Gastroesophageal sphincter (tissue), 4 donors: ENCODE data around the gene ACCSL. TPM values are rescaled to one million over a fixed set of nuclear protein-coding genes. Genes with fewer than 3 reads are reported as not detected.

Experiments
- ATAC-seq: fragments of 150-250 bp; one replicate; pipeline ENCODE4 v1.9.1; 2016; ENCODE audit warnings: mild to moderate bottlenecking, moderate library complexity
- H3K27ac ChIP-seq, 4 donors: fragments of 200-600 bp; sonication (generic) in 3 of 4; 1 replicate in 3 of 4; 2 replicates in 1 of 4; pipeline ENCODE4 v1.5.1; 2016 to 2019
- H3K27me3 ChIP-seq: fragments of 200-600 bp; sonication (generic); one replicate; pipeline ENCODE4 v1.5.1; 2019
- H3K36me3 ChIP-seq, 2 donors: fragments of 200-600 bp; sonication (generic); one replicate each; pipeline ENCODE4 v1.5.1; 2019; ENCODE audit warnings: control low read depth in 1 of 2
- H3K4me1 ChIP-seq, 3 donors: fragments of 200-600 bp; sonication (generic); 1 replicate in 2 of 3; 2 replicates in 1 of 3; pipeline ENCODE4 v1.5.1; 2016 to 2019; ENCODE audit warnings: control low read depth in 2 of 3
- H3K4me3 ChIP-seq, 2 donors: fragments of 200-600 bp; sonication (generic); one replicate each; pipeline ENCODE4 v1.5.1; 2019; ENCODE audit warnings: mild to moderate bottlenecking in 1 of 2, moderate library complexity in 1 of 2
- H3K9me3 ChIP-seq, 3 donors: fragments of 200-600 bp; sonication (generic); one replicate each; pipeline ENCODE4 v1.5.1; 2017 to 2019; ENCODE audit warnings: control low read depth in 2 of 3
- EP300 ChIP-seq: sonication (generic); formaldehyde crosslinking; IDR thresholded peaks from one replicate; pipeline ENCODE4 v1.6.1; 2017; ENCODE audit warnings: antibody characterized with exemption, mild to moderate bottlenecking
- POLR2A ChIP-seq, 2 donors: fragments of 450-650 bp; IDR thresholded peaks; one replicate each; pipeline ENCODE4 v1.6.1; 2017; ENCODE audit warnings: antibody characterized with exemption in 2 of 2, mild to moderate bottlenecking in 2 of 2, moderate library complexity in 1 of 2
- POLR2AphosphoS5 ChIP-seq: sonication (generic); formaldehyde crosslinking; IDR thresholded peaks from one replicate; pipeline ENCODE4 v1.6.1; 2017; ENCODE audit warnings: antibody characterized with exemption
- WGBS, 2 donors: methylation state at CpG; one replicate each; pipeline ENCODE4 v1.1.5; 2018; ENCODE audit warnings: low coverage in 1 of 2; 5-methylcytosine and 5-hydroxymethylcytosine counted together
- total RNA-seq, 4 donors: library from RNA; depleted of rRNA; stranded (reverse); fragments of >200 nt; gene quantifications; one replicate each; pipeline ENCODE4 v1.1.0, GENCODE V29; 2016
- TF ChIP-seq, protein P1 (sequence below), 4 experiments: fragments of 200-600 bp in 2 of 4; fragments of 450-650 bp in 2 of 4; sonication (generic) in 1 of 4; IDR thresholded peaks; one replicate each; pipeline ENCODE4 v1.5.1; 2017 to 2019; ENCODE audit warnings: antibody characterized with exemption in 4 of 4, mild to moderate bottlenecking in 2 of 4, moderate library complexity in 2 of 4

The ACCSL gene
- total RNA-seq, 4 donors from 2014 or later: not detected

DNA sequence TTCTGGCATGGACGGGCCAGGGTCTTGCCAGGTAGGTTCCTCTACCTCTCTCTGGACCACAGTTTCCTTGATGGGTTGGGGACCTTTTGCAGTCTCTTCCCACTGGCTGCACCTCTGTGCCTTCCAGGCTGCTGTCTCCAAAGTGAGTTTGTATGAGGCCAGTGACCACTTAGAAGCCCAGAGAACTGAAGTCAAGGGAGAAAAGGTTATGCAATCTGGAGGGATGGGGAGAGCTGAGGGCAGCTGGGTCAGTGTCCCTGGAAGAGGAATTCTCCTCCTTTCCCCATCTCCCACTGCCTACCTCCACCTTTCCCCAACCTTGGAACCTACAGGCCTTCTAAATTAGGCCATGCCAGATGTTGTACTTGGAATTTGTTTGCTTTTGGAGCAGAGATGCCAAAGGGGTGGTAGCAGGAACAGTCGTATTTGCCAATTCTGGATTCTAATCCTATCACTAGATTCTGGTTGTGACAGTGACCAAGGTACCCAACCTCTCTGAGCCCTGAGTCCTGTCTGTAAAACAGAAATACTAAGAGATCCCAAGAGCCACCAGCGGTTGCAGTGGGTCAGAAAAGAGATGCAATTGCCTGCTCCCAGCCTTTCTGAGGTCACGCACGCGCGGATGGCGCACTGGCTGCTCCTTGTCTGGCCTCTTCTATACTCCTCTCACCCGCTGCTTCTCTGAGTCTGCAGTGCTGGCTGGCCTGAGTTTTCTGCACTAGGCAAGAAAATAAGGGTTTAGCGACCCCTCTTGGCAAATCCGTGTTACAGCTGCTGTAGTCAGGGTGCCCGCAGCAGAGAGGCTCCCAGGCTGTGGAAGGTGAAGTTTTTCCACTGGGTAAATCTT lies 10.7 kb upstream of the ACCSL start:
- ATAC-seq: peak; percentile 95
- Histone ChIP-seq H3K4me3 (no peak overlapping the region), H3K4me1 (peaks cover 0 to 28% (median 4%) of the 10 kb centered on the region in 3 donors), H3K27me3 (no peaks in the 10 kb centered on the region), H3K9me3 (peaks cover 0 to 13% (median 0%) of the 10 kb centered on the region in 3 donors), H3K27ac (peak overlapping the region in 1 of 4 donors; percentile 28), H3K36me3 (no peaks in the 10 kb centered on the region)
- TF ChIP-seq POLR2AphosphoS5: peak; percentile 25
- TF ChIP-seq, protein P1, sequence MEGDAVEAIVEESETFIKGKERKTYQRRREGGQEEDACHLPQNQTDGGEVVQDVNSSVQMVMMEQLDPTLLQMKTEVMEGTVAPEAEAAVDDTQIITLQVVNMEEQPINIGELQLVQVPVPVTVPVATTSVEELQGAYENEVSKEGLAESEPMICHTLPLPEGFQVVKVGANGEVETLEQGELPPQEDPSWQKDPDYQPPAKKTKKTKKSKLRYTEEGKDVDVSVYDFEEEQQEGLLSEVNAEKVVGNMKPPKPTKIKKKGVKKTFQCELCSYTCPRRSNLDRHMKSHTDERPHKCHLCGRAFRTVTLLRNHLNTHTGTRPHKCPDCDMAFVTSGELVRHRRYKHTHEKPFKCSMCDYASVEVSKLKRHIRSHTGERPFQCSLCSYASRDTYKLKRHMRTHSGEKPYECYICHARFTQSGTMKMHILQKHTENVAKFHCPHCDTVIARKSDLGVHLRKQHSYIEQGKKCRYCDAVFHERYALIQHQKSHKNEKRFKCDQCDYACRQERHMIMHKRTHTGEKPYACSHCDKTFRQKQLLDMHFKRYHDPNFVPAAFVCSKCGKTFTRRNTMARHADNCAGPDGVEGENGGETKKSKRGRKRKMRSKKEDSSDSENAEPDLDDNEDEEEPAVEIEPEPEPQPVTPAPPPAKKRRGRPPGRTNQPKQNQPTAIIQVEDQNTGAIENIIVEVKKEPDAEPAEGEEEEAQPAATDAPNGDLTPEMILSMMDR (IDR thresholded peaks at IDR 0.05): peak; percentile 53 to 91 (median 89)
- TF ChIP-seq POLR2A (IDR thresholded peaks at IDR 0.05): no peak
- 19 to 70% methylated on average over 2 to 5 of the region's 12 CpGs for WGBS, 2 donors

DNA sequence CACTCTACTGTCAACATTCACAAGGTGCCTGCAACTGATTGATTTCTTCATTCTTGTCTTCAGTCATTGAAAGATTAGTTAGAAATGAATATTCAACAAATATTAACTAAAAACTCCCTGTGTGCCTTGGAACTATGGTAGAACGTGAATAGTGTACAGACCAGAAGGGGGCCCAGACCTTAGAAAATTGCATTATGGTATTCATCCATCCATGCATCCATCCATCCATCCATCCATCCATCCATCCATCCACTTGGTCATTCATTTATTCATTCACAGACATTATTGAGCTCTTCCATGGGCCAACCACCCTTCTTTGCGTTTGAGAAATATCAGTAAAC lies 10.2 kb upstream of the ACCSL start:
- no peak for TF ChIP-seq POLR2A (IDR thresholded peaks at IDR 0.05)
- TF ChIP-seq, protein P1 (IDR thresholded peaks at IDR 0.05): no peak
- no peak for TF ChIP-seq EP300
- no peak for TF ChIP-seq POLR2AphosphoS5
- H3K9me3 ChIP-seq: peaks cover 0 to 13% (median 0%) of the 10 kb centered on the region in 3 donors
- WGBS, 2 donors: 50 to 53% methylated on average over 1 of the region's 2 CpGs
- H3K36me3 ChIP-seq: no peaks in the 10 kb centered on the region
- ATAC-seq: no peak
- peaks cover 0 to 22% (median 4%) of the 10 kb centered on the region in 3 donors for H3K4me1 ChIP-seq
- no peaks in the 10 kb centered on the region for H3K27me3 ChIP-seq
- no peak overlapping the region for H3K4me3 ChIP-seq
- no peak overlapping the region for H3K27ac ChIP-seq

DNA sequence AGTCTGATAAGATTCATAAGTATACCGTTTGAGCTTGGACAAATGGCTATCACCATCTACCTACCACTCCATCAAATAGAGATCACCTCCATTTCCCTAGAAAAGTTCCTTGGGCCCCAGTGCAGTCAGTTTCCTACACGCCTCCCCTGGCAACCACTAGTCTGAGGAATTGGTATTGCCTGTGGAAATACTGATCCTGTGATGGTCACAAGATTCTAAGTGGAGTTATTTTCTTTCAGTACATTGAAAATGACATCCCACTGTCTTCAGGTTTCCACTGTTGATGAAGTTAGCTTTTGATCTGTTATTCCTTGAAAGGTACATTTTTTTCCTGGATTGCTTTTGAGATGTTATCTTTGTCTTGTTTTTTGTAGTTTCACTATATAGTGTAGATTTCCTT lies 4.6 kb upstream of the ACCSL start:
- H3K4me1 ChIP-seq: no peaks in the 10 kb centered on the region
- H3K9me3 ChIP-seq: peaks cover 0 to 13% (median 0%) of the 10 kb centered on the region in 3 donors
- no peaks in the 10 kb centered on the region for H3K36me3 ChIP-seq
- 66 to 75% methylated on average over 2 of the region's 2 CpGs for WGBS, 2 donors
- no peak overlapping the region for H3K4me3 ChIP-seq
- no peak for ATAC-seq
- TF ChIP-seq POLR2A (IDR thresholded peaks at IDR 0.05) (no peak), EP300 (no peak)
- TF ChIP-seq, protein P1 (IDR thresholded peaks at IDR 0.05): no peak
- H3K27me3 ChIP-seq: no peaks in the 10 kb centered on the region
- H3K27ac ChIP-seq: no peak overlapping the region

DNA sequence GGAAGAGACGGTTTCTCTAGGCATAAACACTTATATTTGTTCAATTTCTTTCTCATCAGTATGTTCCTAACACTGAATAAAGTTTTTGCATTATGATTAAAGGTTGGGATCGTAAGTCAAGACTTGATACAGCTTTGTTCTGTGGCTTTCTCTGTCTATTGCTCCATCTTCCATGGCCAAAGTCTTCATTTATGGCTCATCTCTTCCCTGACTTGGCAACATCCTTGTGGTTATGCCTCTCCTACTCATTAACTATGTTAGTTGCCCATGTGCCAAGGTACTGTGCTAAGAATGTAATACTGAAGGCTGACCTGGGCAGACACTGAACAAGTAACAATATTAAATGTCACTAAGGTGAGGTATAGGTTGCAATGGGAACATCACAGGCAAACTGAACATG lies 1.6 kb upstream of the ACCSL start:
- TF ChIP-seq EP300: no peak
- TF ChIP-seq, protein P1 (IDR thresholded peaks at IDR 0.05): no peak
- TF ChIP-seq POLR2AphosphoS5: no peak
- no peak for TF ChIP-seq POLR2A (IDR thresholded peaks at IDR 0.05)
- no peak for ATAC-seq
- H3K4me3 ChIP-seq: no peak overlapping the region
- H3K27me3 ChIP-seq: no peaks in the 10 kb centered on the region
- no peaks in the 10 kb centered on the region for H3K36me3 ChIP-seq
- H3K4me1 ChIP-seq: no peaks in the 10 kb centered on the region
- no peak overlapping the region for H3K27ac ChIP-seq
- WGBS, 2 donors: 91 to 94% methylated on average over 2 of the region's 2 CpGs
- peaks cover 0 to 5% (median 0%) of the 10 kb centered on the region in 3 donors for H3K9me3 ChIP-seq

DNA sequence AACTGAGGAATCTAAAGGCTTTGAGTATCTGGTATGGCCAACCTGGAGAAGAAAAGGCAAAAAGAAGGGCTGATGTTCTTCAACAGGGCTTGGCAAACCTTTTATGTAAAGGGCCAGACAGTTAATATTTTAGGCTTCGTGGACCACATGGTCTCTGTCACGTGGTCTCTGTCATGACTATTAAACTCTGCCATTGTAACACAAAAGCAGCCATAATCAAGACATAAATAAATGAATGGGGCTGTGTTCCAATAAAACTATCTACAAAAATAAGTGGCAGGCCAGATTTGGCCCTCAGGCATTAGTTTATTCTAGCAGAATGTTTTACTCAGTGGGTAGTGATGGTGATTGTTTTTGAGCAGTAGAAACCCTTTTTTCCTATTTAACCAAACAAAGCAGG lies 483 bp upstream of the ACCSL start:
- TF ChIP-seq, protein P1 (IDR thresholded peaks at IDR 0.05): no peak
- TF ChIP-seq POLR2A (IDR thresholded peaks at IDR 0.05): no peak
- no peak for TF ChIP-seq POLR2AphosphoS5
- Histone ChIP-seq H3K4me3 (no peak overlapping the region), H3K27ac (no peak overlapping the region), H3K27me3 (no peaks in the 10 kb centered on the region), H3K9me3 (no peaks in the 10 kb centered on the region), H3K36me3 (no peaks in the 10 kb centered on the region), H3K4me1 (no peaks in the 10 kb centered on the region)
- no peak for ATAC-seq
- 45 to 76% methylated on average over 2 of the region's 2 CpGs for WGBS, 2 donors
